ENCODE data around the gene CDH4. TPM values are rescaled to one million over a fixed set of nuclear protein-coding genes. Genes with fewer than 3 reads are reported as not detected.

CDH4 gene
- total and polyA plus RNA-seq, 2 of the 13 experiments (the other 11 are each of a cell fraction or from before 2014, with no cell fraction given) = not detected

- no peak for TF ChIP-seq ZBTB3 (CRISPR knock-in tag; IDR thresholded peaks at IDR 0.05; ENCODE audit: borderline replicate concordance, low read depth)
- TF ChIP-seq SAP130 (CRISPR knock-in tag; IDR thresholded peaks at IDR 0.05; ENCODE audit: low read depth) = no peak
- TF ChIP-seq ZNF235 (CRISPR knock-in tag; IDR thresholded peaks at IDR 0.05; ENCODE audit: borderline replicate concordance) = no peak
- TF ChIP-seq ZC3H13 (CRISPR knock-in tag; IDR thresholded peaks at IDR 0.05) = no peak
- no peak for TF ChIP-seq PHB2 (IDR thresholded peaks at IDR 0.05; ENCODE audit: partially characterized antibody)
- TF ChIP-seq ISL2 (CRISPR knock-in tag; IDR thresholded peaks at IDR 0.05) = no peak
These were observed 61.3 kb downstream of the CDH4 start (continued) for GRCh38 chr20:61313396-61313795.

GRCh38 chr20:61314326-61315010 is 62.4 kb downstream of the CDH4 start:
- Histone ChIP-seq H3K4me2 (ENCODE audit: low read depth, low read length) (no peak overlapping the region), H3K27me3 (ENCODE audit: control insufficient read depth in 1 of 2, insufficient read depth in 2 of 2, low read length in 2 of 2) (peaks cover 3 to 28% of the 10 kb centered on the region in 2 experiments; a peak in 4 of 5 replicates), H4K20me1 (ENCODE audit: insufficient read depth, low read length) (no peaks in the 10 kb centered on the region), H3K4me1 (ENCODE audit: insufficient read depth, low read length) (no peaks in the 10 kb centered on the region), H3K9ac (ENCODE audit: insufficient read depth, low read depth, low read length) (no peak overlapping the region), H2AFZ (ENCODE audit: low read length) (no peak overlapping the region), H3K9me3 (ENCODE audit: low read length) (no peaks in the 10 kb centered on the region), H3K36me3 (replicated peaks in 1 of 2; ENCODE audit: control insufficient read depth in 1 of 2, insufficient read depth in 2 of 2, low read length in 2 of 2) (no peaks in the 10 kb centered on the region; a peak in 1 of 5 replicates), H3K79me2 (ENCODE audit: insufficient read depth, low read length) (no peaks in the 10 kb centered on the region), H3K27ac (ENCODE audit: extremely low read length, insufficient read depth, low read length) (no peak overlapping the region), H3K4me3 (replicated peaks in 1 of 3; ENCODE audit: insufficient read depth in 1 of 3, low read depth in 2 of 3, low read length in 3 of 3) (no peak overlapping the region)
- no TSS peak for BruUV-seq (replicated peaks)
- DNase-seq (ENCODE audit: low spot score) (no peak), FAIRE-seq (no peak), ATAC-seq (no peak)
- WGBS (ENCODE audit: low lambda C conversion rate) = 38% methylated on average over 17 of the region's 17 CpGs
- TF ChIP-seq ZBTB1 (CRISPR knock-in tag; IDR thresholded peaks at IDR 0.05; ENCODE audit: borderline replicate concordance) = no peak
- no peak for TF ChIP-seq NFATC3 (CRISPR knock-in tag; IDR thresholded peaks at IDR 0.05)
- TF ChIP-seq ZSCAN25 (CRISPR knock-in tag; IDR thresholded peaks at IDR 0.05) = no peak
- no peak for TF ChIP-seq GLI4 (CRISPR knock-in tag; IDR thresholded peaks at IDR 0.05; ENCODE audit: borderline replicate concordance)
- no peak for TF ChIP-seq ZNF781 (CRISPR knock-in tag; IDR thresholded peaks at IDR 0.05; ENCODE audit: borderline replicate concordance, not compliant biosample characterization)
- TF ChIP-seq POLR2G (IDR thresholded peaks at IDR 0.05; ENCODE audit: low read depth, low read length) = no peak
- no peak for TF ChIP-seq ZFAT (CRISPR knock-in tag; conservative IDR thresholded peaks at IDR 0.05)
- TF ChIP-seq POLR2A (IDR thresholded peaks at IDR 0.05; ENCODE audit: insufficient read depth in 1 of 2, low read depth in 2 of 2, low read length in 2 of 2) = no peak
- TF ChIP-seq HIVEP1 (CRISPR knock-in tag; IDR thresholded peaks at IDR 0.05) = no peak
- TF ChIP-seq TCF7L2 (IDR thresholded peaks at IDR 0.05; ENCODE audit: low read depth, low read length) = no peak
- intact Hi-C loops (cut with micrococcal nuclease; ENCODE audit: unreplicated experiment) = no loop called here
- ChIA-PET POLR2A (no interaction called here), CTCF (ENCODE audit: low intra/inter-chr PET ratio, low total read pairs) (no interaction called here)
- in situ Hi-C loops (cut with HindIII; ENCODE audit: extremely low pct_ligation_motif_present, low pct_unique_long_range_greater_than_20kb) = no loop called here

Measured in HepG2 (cell line).